Heart left ventricle (tissue), 16 donors: ENCODE measurements around the gene MIEN1. TPM values are rescaled to one million over a fixed set of nuclear protein-coding genes. Genes with fewer than 3 reads are reported as not detected.

Experiments used
- ATAC-seq, 4 donors: fragments of 200-7000 bp; cut with Tn5 transposase; one replicate each; pipeline ENCODE4 v1.9.1; 2020 to 2022; ENCODE audit warnings: moderate library complexity in 4 of 4, mild to moderate bottlenecking in 3 of 4, moderate number of reproducible peaks in 1 of 4
- DNase-seq, 5 donors: peaks; one replicate each; pipeline ENCODE4 v3.0.0-alpha.2; 2020
- H3K27ac ChIP-seq, 12 donors: fragments of 200-600 bp; sonication (generic) in 4 of 12; one replicate each; pipeline versions ENCODE4 v1.5.0 to v1.8.0; 2016 to 2022; ENCODE audit warnings: mild to moderate bottlenecking in 2 of 12
- H3K27me3 ChIP-seq, 9 donors: fragments of 200-600 bp; sonication (generic) in 2 of 9; one replicate each; pipeline versions ENCODE4 v1.5.1 to v1.8.0; 2016 to 2022; ENCODE audit warnings: mild to moderate bottlenecking in 3 of 9
- H3K36me3 ChIP-seq, 9 donors: fragments of 200-600 bp; sonication (generic) in 2 of 9; one replicate each; pipeline versions ENCODE4 v1.5.0 to v1.8.0; 2018 to 2022; ENCODE audit warnings: mild to moderate bottlenecking in 2 of 9
- H3K4me1 ChIP-seq, 12 donors: fragments of 200-600 bp; sonication (generic) in 4 of 12; one replicate each; pipeline versions ENCODE4 v1.5.0 to v1.8.0; 2016 to 2022; ENCODE audit warnings: mild to moderate bottlenecking in 3 of 12
- H3K4me3 ChIP-seq, 12 donors: fragments of 200-600 bp; sonication (generic) in 4 of 12; one replicate each; pipeline versions ENCODE4 v1.5.0 to v1.8.0; 2017 to 2022; ENCODE audit warnings: mild to moderate bottlenecking in 9 of 12, moderate library complexity in 4 of 12
- H3K9me3 ChIP-seq, 12 donors: fragments of 200-600 bp; sonication (generic) in 4 of 12; one replicate each; pipeline versions ENCODE4 v1.5.0 to v1.8.0; 2016 to 2022; ENCODE audit warnings: mild to moderate bottlenecking in 1 of 12
- POLR2A ChIP-seq, 2 donors: fragments of 450-650 bp; IDR thresholded peaks; one replicate each; pipeline ENCODE4 v1.6.1; 2017; ENCODE audit warnings: antibody characterized with exemption in 2 of 2, mild to moderate bottlenecking in 2 of 2, moderate library complexity in 2 of 2
- WGBS, 4 donors: extraction: QIAGEN DNeasy Blood & Tissue Kit in 2 of 4; methylation state at CpG; one replicate each; pipeline versions ENCODE4 v1.1.5 to v1.1.7; 2013 to 2018; 5-methylcytosine and 5-hydroxymethylcytosine counted together
- intact Hi-C, 10 donors: fragments of 100-400 bp; cut with DNase I; formaldehyde crosslinking; loops; one replicate each; pipeline versions ENCODE4 v1.11.1 to v1.14.2; 2022
- polyA plus RNA-seq, 2 donors: library from polyadenylated mRNA; stranded (reverse); fragments of 200-250 nt; gene quantifications; one replicate each; pipeline ENCODE4 v1.2.3, GENCODE V29; 2013
- total RNA-seq, 9 donors: library from RNA; depleted of rRNA in 2 of 9; stranded (reverse); fragments of >200 nt in 2 of 9; fragmentation: NEBNext Ultra II Directional in 3 of 9; extraction: Animal tissue kit (Norgen Biotek cat#: 25700) in 3 of 9; gene quantifications; one replicate each; pipeline versions ENCODE4 v1.1.0 to v1.2.4, GENCODE V29; 2016 to 2023
- TF ChIP-seq, protein P1 (sequence below), 12 donors: fragments of 200-600 bp; sonication (generic) in 4 of 12; IDR thresholded peaks; one replicate each; pipeline versions ENCODE4 v1.5.0 to v1.8.0; 2018 to 2022; ENCODE audit warnings: antibody characterized with exemption in 12 of 12, mild to moderate bottlenecking in 5 of 12
- donor health status: ischemic (EF 13 %, LVEDD 7.1; RV severe dilation, severe dysfunction).
- donor health status: healthy with polysubstance abuse.
- donor health status: DM: no; HTN: yes; CAD: no.
- donor health status: DM: no; HTN: no; CAD: no.
- donor health status: ischemic (EF 25% LVEDD 6.9; RV normal size, moderate dysfunction).
- donor health status: ischemic (EF 25% LVEDD 5.7; RV mildly dilated, moderate dysfunction).
- donor health status: healthy.
- donor health status: DM: yes; HTN: yes; CAD: no.
- donor health status: ischemic (EF 35%, LVEDD 5.7; RV mildly dilated, moderate dysfunction).
- donor health status: nonischemic (EF 11% LVEDD 7.7; RV severe dilation, severe dysfunction).
- donor health status: DM: yes; HTN: yes; CAD: no.
- donor health status: PGD.
- donor health status: ischemic (EF 29% LVEDD 5.4; RV normal size, mild dysfunction).
- donor health status: nonischemic (EF 23%, LVEDD 6.1; RV moderate dilation, normal function).

MIEN1 gene
- total and polyA plus RNA-seq, 11 donors, result 34.3 to 159 (median 55.1) TPM

DNA sequence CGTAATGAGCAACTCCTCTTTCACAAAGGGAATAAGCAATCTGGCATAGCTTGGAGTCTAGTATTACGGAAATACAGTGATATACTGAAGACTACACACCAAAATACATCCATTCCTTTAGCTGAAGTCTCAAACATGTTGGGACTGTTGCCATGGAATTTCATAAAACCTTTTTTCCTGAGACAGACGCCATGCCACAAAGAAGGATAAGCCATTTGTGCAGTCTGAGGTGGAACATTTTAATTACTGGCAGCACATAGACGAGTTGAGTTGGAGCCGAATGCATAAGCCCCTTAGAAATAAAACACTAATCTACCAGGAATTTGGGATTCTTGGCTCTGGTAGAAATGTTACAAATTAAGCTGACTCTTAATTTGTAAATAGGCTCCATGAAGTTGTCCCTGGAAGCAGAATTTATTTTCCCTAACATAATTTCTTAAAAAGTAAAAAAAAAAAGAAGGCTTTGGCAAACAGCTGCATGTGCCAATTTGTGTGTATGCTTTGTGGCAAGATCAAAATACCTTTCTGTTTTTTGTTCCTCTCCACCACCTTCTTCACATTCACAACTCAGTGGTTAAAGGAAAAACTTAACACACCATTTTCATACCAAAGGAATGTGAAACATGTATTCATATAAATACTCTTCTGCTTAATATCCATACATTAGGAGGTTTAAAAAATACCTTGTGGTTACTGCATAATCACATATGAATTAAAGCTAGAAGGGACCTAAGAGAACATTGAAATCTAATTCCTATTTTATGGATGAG lies 32.9 kb upstream of the MIEN1 start:
- WGBS, 4 donors, result 74 to 80% (median 77%) methylated on average over 5 of the region's 5 CpGs
- no peak for TF ChIP-seq POLR2A (IDR thresholded peaks at IDR 0.05)
- TF ChIP-seq, protein P1, sequence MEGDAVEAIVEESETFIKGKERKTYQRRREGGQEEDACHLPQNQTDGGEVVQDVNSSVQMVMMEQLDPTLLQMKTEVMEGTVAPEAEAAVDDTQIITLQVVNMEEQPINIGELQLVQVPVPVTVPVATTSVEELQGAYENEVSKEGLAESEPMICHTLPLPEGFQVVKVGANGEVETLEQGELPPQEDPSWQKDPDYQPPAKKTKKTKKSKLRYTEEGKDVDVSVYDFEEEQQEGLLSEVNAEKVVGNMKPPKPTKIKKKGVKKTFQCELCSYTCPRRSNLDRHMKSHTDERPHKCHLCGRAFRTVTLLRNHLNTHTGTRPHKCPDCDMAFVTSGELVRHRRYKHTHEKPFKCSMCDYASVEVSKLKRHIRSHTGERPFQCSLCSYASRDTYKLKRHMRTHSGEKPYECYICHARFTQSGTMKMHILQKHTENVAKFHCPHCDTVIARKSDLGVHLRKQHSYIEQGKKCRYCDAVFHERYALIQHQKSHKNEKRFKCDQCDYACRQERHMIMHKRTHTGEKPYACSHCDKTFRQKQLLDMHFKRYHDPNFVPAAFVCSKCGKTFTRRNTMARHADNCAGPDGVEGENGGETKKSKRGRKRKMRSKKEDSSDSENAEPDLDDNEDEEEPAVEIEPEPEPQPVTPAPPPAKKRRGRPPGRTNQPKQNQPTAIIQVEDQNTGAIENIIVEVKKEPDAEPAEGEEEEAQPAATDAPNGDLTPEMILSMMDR (IDR thresholded peaks at IDR 0.05), result no peak

DNA sequence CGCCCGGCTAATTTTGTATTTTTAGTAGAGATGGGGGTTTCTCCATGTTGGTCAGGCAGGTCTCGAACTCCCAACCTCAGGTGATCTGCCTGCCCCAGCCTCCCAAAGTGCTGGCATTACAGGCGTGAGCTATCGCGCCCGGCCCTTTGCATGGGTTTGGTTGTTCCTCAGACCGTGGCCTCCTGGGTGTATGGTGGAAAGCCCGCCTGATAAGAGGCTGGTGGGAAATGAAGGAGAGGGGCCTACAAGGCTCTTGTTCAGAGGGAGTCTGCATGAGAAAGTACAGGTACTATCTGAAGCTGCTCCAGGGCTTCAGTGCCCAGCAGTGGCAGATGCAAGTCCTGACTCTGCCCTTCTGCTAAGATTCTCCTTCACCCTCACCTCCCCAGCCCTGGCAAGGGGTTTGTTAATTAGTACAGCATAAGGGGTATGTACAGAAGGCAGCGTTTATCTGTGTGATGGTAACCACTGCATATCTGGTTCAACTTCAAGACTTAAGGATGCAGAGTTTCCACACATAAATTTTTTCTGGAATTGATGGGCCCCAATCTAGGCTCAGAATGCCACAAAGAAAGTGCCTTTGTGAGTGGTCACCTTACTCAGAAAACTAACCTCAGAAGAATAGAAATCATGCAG lies 31.6 kb upstream of the MIEN1 start:
- Histone ChIP-seq H3K36me3 (no peaks in the 10 kb centered on the region), H3K27me3 (peaks cover 0 to 29% (median 3%) of the 10 kb centered on the region in 9 donors), H3K4me1 (peaks cover 0 to 14% (median 0%) of the 10 kb centered on the region in 12 donors), H3K27ac (no peak overlapping the region), H3K4me3 (no peak overlapping the region), H3K9me3 (no peaks in the 10 kb centered on the region)
- TF ChIP-seq, protein P1 (IDR thresholded peaks at IDR 0.05), result no peak
- no peak for TF ChIP-seq POLR2A (IDR thresholded peaks at IDR 0.05)
- DNase-seq, result no peak
- ATAC-seq, result no peak
- WGBS, 4 donors, result 89 to 93% (median 90%) methylated on average over 10 of the region's 10 CpGs
- intact Hi-C loops, result no loop called here

More for the DNA sequence above, 32.9 kb upstream of the MIEN1 start:
- intact Hi-C loops, result no loop called here
- Histone ChIP-seq H3K27ac (no peak overlapping the region), H3K9me3 (no peaks in the 10 kb centered on the region), H3K4me3 (no peak overlapping the region), H3K36me3 (no peaks in the 10 kb centered on the region), H3K4me1 (peaks cover 0 to 6% (median 0%) of the 10 kb centered on the region in 12 donors), H3K27me3 (peaks cover 0 to 29% (median 3%) of the 10 kb centered on the region in 9 donors)
- DNase-seq (no peak), ATAC-seq (no peak)

DNA sequence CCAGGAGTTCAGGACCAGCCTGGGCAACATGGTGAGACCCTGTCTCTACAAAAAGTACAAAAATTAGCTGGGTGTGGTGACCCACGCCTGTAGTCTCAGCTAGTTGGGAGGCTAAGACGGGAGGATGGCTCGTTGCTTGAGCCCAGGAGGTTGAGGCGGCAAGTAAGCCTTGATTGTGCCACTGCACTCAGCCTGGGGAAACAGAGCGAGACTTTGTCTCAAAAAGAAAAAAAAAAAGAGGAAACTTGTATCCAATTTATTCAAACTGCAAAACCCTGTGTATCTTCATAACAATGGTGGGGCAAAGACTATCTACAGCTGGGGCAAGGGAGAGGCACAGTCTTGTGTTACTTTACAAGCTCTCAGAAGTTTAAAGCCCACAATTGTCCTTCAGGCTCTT lies 28.9 kb upstream of the MIEN1 start:
- H3K4me3 ChIP-seq, result no peak overlapping the region
- H3K27ac ChIP-seq, result peak overlapping the region in 1 of 12 donors; percentile 98
- H3K36me3 ChIP-seq, result no peaks in the 10 kb centered on the region
- intact Hi-C loops, result loop anchor here in 5 of 10 donors (10.0 kb wide), 2 partner anchors 214 to 216 kb away; no protein-coding TSS in a partner anchor
- ATAC-seq, result no peak
- no peak for TF ChIP-seq POLR2A (IDR thresholded peaks at IDR 0.05)
- TF ChIP-seq, protein P1 (IDR thresholded peaks at IDR 0.05), result no peak
- H3K27me3 ChIP-seq, result peaks cover 0 to 19% (median 3%) of the 10 kb centered on the region in 9 donors
- WGBS, 4 donors, result 79 to 89% (median 87%) methylated on average over 5 of the region's 5 CpGs
- DNase-seq, result no peak
- H3K9me3 ChIP-seq, result no peaks in the 10 kb centered on the region
- H3K4me1 ChIP-seq, result peaks cover 0 to 31% (median 7%) of the 10 kb centered on the region in 12 donors
